ENCODE measurements around the gene GPX3. TPM values are rescaled to one million over a fixed set of nuclear protein-coding genes. Genes with fewer than 3 reads are reported as not detected.

Gene GPX3
- polyA plus RNA-seq, 1 donor = 45.0 TPM

GRCh38 chr5:151034422-151035379 is 14.3 kb downstream of the GPX3 start:
- no peak for DNase-seq (ENCODE audit: low read depth)

- no peak for DNase-seq (ENCODE audit: low read depth)
Measured at GRCh38 chr5:151036556-151036955, 16.2 kb downstream of the GPX3 start.

DNA sequence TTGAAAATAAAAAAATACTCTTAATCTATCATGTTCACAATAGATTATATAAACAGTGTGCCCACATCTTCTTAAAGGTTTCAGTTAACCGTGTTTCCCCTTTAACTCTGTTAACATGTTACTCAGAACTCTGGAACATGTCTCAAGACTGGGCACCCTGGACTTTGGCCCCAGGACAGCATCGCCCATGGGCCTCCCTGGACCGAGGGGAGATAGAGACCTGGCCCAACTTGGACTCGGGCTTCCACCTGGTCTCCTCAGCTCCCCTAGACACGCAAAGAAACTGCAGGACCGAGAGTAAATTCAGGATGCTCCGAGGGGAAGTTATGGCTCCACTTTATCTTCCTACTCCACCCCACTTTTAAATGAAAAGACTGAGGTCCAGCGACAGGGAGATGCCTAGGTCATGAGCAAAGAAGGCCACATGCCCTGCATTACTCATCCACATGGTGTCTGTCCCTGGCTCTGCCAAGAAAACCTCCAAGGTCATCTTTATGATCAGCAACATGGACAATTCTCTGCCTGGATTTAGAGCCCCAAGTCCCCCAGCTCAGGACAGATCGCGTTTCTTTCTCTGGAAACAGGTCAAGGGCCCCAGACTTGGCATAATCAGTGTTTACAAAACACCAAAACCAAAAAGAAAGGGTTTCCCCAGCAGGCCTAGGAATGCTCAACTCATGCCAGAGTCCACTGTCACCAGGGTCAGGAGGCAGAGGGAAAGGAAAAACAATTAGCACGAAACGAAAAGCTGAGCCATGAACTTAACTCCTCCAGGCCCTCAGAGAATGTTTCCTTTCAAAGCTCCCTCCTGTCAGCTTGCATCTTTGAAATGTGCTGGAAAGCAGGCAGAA is 17.4 kb downstream of the GPX3 start:
- no peak for DNase-seq (ENCODE audit: low read depth)

DNA sequence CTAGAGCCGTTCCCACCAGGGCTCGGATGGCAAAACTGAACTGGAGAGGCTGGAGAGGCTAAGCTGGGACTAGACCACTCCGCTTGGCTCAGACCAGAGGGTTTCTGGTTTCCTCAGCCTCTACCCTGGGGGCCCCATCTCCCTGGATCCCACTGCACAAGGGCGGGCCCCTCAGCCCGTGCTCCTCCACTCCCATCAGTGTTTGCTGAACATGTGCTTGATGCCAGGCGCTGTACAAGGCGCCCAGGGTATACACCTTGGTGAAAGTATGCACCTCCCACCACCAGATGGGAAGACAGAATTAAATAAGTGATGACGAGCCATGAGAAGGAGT is 18.0 kb downstream of the GPX3 start:
- no peak for DNase-seq (ENCODE audit: low read depth)

- DNase-seq (ENCODE audit: low read depth) = no peak
Measured at GRCh38 chr5:151038801-151039238, 18.4 kb downstream of the GPX3 start.

GRCh38 chr5:151039665-151040064 is 19.3 kb downstream of the GPX3 start:
- no peak for DNase-seq (ENCODE audit: low read depth)

- no peak for DNase-seq (ENCODE audit: low read depth)
Measured at GRCh38 chr5:151040211-151040747, 19.9 kb downstream of the GPX3 start.

GRCh38 chr5:151041577-151042268 is 21.3 kb downstream of the GPX3 start:
- no peak for DNase-seq (ENCODE audit: low read depth)

- no peak for DNase-seq (ENCODE audit: low read depth)
Measured at GRCh38 chr5:151042453-151043093, 22.2 kb downstream of the GPX3 start.

GRCh38 chr5:151047814-151048425 is 27.5 kb downstream of the GPX3 start:
- DNase-seq (ENCODE audit: low read depth) = no peak

DNA sequence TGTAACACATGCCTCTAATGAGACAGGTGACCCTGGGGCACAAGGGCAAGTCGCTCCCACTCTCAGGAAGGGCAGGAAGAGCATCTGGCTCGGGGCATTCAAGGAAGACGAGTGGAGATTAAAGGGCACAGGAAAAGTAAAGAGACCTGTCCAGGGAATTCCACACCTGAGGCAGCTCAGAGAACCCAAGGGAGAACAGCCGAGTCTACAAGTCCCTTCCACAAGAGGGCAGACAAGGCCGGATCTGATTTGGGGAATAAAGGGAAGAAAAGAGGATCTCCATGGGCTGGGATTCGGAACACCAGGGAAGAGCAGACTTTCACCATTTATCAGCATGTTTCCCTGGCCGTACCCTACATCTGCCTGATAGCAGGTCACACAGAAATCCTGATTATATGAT is 28.1 kb downstream of the GPX3 start:
- DNase-seq (ENCODE audit: low read depth) = no peak

GRCh38 chr5:151051066-151051930 is 30.9 kb downstream of the GPX3 start:
- no peak for DNase-seq (ENCODE audit: low read depth)

- DNase-seq (ENCODE audit: low read depth) = no peak
Measured at GRCh38 chr5:151051931-151052608, 31.7 kb downstream of the GPX3 start.

GRCh38 chr5:151052836-151053235 is 32.4 kb downstream of the GPX3 start:
- DNase-seq (ENCODE audit: low read depth) = no peak

- DNase-seq (ENCODE audit: low read depth) = no peak
Measured at GRCh38 chr5:151053796-151054462, 33.5 kb downstream of the GPX3 start.

DNA sequence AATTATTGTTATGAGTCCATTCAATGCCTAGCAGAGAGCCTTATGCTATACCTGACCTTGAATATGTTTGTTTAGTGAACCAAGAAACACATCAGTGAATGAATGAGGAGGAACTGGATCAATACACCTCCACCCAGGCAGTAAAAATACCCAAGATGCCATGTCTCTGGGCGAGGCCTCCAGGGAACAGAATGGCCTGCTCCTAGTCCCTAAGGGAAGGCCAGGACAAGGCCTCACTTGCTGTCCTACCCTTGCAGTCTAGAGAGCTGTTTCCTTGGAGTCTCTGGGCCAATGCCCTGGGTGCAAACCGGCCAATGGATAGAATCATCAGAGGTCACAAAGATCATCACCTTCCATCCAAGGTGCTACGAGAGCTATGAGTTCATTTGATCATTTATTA is 34.3 kb downstream of the GPX3 start:
- DNase-seq (ENCODE audit: low read depth) = no peak

GRCh38 chr5:151055336-151055735 is 34.9 kb downstream of the GPX3 start:
- no peak for DNase-seq (ENCODE audit: low read depth)
